Vagina (tissue), 2 donors: ENCODE measurements around the gene ADAMTS6.

Experiments
- POLR2AphosphoS5 ChIP-seq, 2 donors: sonication (generic); formaldehyde crosslinking; IDR thresholded peaks; one replicate each; pipeline ENCODE4 v1.9.0; 2017; ENCODE audit warnings: antibody characterized with exemption in 2 of 2, mild to moderate bottlenecking in 2 of 2, low read depth in 1 of 2; ENCODE audit not compliant: insufficient read depth in 1 of 2
- TF ChIP-seq, protein P1 (sequence below), 3 experiments: fragments of 450-650 bp in 2 of 3; fragments of 200-600 bp in 1 of 3; sonication (generic) in 1 of 3; IDR thresholded peaks; one replicate each; pipeline ENCODE4 v1.5.1; 2017 to 2019; ENCODE audit warnings: antibody characterized with exemption in 3 of 3, mild to moderate bottlenecking in 2 of 3, moderate library complexity in 2 of 3

DNA sequence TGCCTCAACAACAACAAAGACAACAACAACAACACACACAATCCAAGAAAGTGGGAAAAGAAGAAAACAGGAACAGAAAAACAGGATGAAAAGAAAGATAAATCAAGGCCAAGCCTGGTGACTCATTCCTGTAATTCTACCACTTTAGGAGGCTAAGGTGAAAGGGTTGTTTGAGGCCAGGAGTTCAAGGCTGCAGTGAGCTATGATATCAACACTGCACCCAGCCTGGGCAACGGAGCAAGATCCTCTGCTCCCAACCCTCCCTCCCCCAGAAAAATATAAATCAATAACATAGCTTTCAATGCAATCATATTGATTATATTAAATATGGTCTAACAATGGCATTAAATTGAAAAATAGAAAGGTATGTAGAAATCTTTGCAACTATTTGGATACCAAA lies 49.2 kb upstream of the ADAMTS6 start:
- TF ChIP-seq, protein P1, sequence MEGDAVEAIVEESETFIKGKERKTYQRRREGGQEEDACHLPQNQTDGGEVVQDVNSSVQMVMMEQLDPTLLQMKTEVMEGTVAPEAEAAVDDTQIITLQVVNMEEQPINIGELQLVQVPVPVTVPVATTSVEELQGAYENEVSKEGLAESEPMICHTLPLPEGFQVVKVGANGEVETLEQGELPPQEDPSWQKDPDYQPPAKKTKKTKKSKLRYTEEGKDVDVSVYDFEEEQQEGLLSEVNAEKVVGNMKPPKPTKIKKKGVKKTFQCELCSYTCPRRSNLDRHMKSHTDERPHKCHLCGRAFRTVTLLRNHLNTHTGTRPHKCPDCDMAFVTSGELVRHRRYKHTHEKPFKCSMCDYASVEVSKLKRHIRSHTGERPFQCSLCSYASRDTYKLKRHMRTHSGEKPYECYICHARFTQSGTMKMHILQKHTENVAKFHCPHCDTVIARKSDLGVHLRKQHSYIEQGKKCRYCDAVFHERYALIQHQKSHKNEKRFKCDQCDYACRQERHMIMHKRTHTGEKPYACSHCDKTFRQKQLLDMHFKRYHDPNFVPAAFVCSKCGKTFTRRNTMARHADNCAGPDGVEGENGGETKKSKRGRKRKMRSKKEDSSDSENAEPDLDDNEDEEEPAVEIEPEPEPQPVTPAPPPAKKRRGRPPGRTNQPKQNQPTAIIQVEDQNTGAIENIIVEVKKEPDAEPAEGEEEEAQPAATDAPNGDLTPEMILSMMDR (IDR thresholded peaks at IDR 0.05), result no peak
- no peak for TF ChIP-seq POLR2AphosphoS5 (IDR thresholded peaks at IDR 0.05; ENCODE audit: insufficient read depth in 1 of 2, low read depth in 1 of 2)
